ENCODE results near the gene FILIP1L. TPM values are rescaled to one million over a fixed set of nuclear protein-coding genes. Genes with fewer than 3 reads are reported as not detected.

FILIP1L gene
- total RNA-seq, 1 experiment from 2014 or later = 0.17 TPM

GRCh38 chr3:100023595-100023994 is 90.7 kb downstream of the FILIP1L start:
- H3K36me3 ChIP-seq (ENCODE audit: control insufficient read depth in 1 of 2, insufficient read depth in 2 of 2, low read length in 2 of 2) = no peaks in the 10 kb centered on the region
- ChIA-PET CTCF (no interaction called here), RAD21 (ENCODE audit: low non-redundant PET in 1 of 2, low total read pairs in 2 of 2, uncharacterized antibody in 2 of 2, unreplicated experiment in 2 of 2) (no interaction called here), POLR2A (no interaction called here)
- H3K9ac ChIP-seq (ENCODE audit: low read length) = no peak overlapping the region
- H4K20me1 ChIP-seq (ENCODE audit: insufficient read depth) = no peaks in the 10 kb centered on the region
- H3K4me1 ChIP-seq (ENCODE audit: control insufficient read depth in 1 of 2, insufficient read depth in 2 of 2, low read length in 2 of 2) = no peaks in the 10 kb centered on the region
- TF ChIP-seq REST (IDR thresholded peaks at IDR 0.05; ENCODE audit: low read depth) = no peak
- no peak for TF ChIP-seq CTCF (IDR thresholded peaks at IDR 0.05 in 2 of 3, conservative IDR thresholded peaks at IDR 0.05 in 1 of 3; ENCODE audit: borderline replicate concordance in 1 of 3, insufficient read depth in 1 of 3, low read depth in 2 of 3, low read length in 2 of 3)
- no peak for TF ChIP-seq FOSL1 (IDR thresholded peaks at IDR 0.05; ENCODE audit: low read depth)
- TF ChIP-seq ZNF274 (IDR thresholded peaks at IDR 0.05; ENCODE audit: low read depth, low read length) = no peak
- no peak for TF ChIP-seq EZH2 (IDR thresholded peaks at IDR 0.05)
- TF ChIP-seq CBX3 (IDR thresholded peaks at IDR 0.05; ENCODE audit: low read depth) = no peak
- no peak for TF ChIP-seq POLR2A (IDR thresholded peaks at IDR 0.05; ENCODE audit: borderline replicate concordance, extremely low read depth, insufficient read depth, insufficient read length)
- TF ChIP-seq TCF7L2 (IDR thresholded peaks at IDR 0.05; ENCODE audit: borderline replicate concordance, extremely low read depth, insufficient read depth, insufficient read length) = no peak
- no peak for TF ChIP-seq POLR2AphosphoS5 (IDR thresholded peaks at IDR 0.05; ENCODE audit: low read depth, low read length)
- no peak for TF ChIP-seq ATF3 (IDR thresholded peaks at IDR 0.05)
- no peak for TF ChIP-seq ELF1 (IDR thresholded peaks at IDR 0.05; ENCODE audit: borderline replicate concordance, low read depth)
- no peak for TF ChIP-seq EZH2phosphoT487 (IDR thresholded peaks at IDR 0.05; ENCODE audit: borderline replicate concordance)
- TF ChIP-seq SIN3A (IDR thresholded peaks at IDR 0.05; ENCODE audit: low read depth) = no peak
- no peak for ATAC-seq
- no peak overlapping the region for H3K4me2 ChIP-seq (ENCODE audit: low read length)
- BruUV-seq (replicated peaks) = no TSS peak
- intact Hi-C loops (cut with micrococcal nuclease) = no loop called here
- no peaks in the 10 kb centered on the region for H3K9me2 ChIP-seq (ENCODE audit: insufficient read depth)
- no peak overlapping the region for H3K27ac ChIP-seq (ENCODE audit: low read depth, low read length)
- H3K79me2 ChIP-seq (ENCODE audit: insufficient read depth, low read length) = no peaks in the 10 kb centered on the region
- DNase-seq (ENCODE audit: low read depth, low spot score) = no peak
- no peaks in the 10 kb centered on the region for H3K27me3 ChIP-seq (ENCODE audit: insufficient read depth, low read length)
- no peak overlapping the region for H2AFZ ChIP-seq (ENCODE audit: low read depth, low read length, poor library complexity, severe bottlenecking)
- no peak overlapping the region for H3K4me3 ChIP-seq (replicated peaks in 1 of 2; ENCODE audit: low read depth in 1 of 2, low read length in 2 of 2)
- no peaks in the 10 kb centered on the region for H3K9me3 ChIP-seq (ENCODE audit: control insufficient read depth in 1 of 2, insufficient read depth in 1 of 2, low read depth in 1 of 2, low read length in 2 of 2)

All from HCT116 (cell line).